Astrocyte (in vitro differentiated cells and primary cell): Measurements from ENCODE around the gene TM9SF3. TPM values are rescaled to one million over a fixed set of nuclear protein-coding genes. Genes with fewer than 3 reads are reported as not detected.

Source experiments
- DNase-seq: peaks from one replicate; pipeline ENCODE4 v3.0.0-alpha.2; 2010; ENCODE audit warnings: low read depth
- FAIRE-seq: peaks from 2 replicates; lab custom pipeline; 2011; peaks lifted over from hg19 to GRCh38; lab: Jason Lieb, UNC
- H2AFZ ChIP-seq: 2 replicates; pipeline ENCODE4 v1.6.0; 2012; ENCODE audit warnings: low read depth, low read length, inconsistent platforms
- H3K27ac ChIP-seq: 2 replicates; pipeline ENCODE4 v1.5.1; 2011; ENCODE audit warnings: low read depth, low read length, inconsistent platforms
- H3K27me3 ChIP-seq: 2 replicates; pipeline ENCODE4 v1.6.0; 2011; ENCODE audit warnings: low read length, inconsistent platforms; ENCODE audit not compliant: insufficient read depth
- H3K36me3 ChIP-seq: 2 replicates; pipeline ENCODE4 v1.5.1; 2011; ENCODE audit warnings: low read length, inconsistent platforms; ENCODE audit not compliant: insufficient read depth
- H3K4me1 ChIP-seq: 2 replicates; pipeline ENCODE4 v1.5.1; 2011; ENCODE audit warnings: low read length, inconsistent platforms; ENCODE audit not compliant: insufficient read depth
- H3K4me2 ChIP-seq: 2 replicates; pipeline ENCODE4 v1.6.0; 2012; ENCODE audit warnings: low read length, inconsistent platforms
- H3K4me3 ChIP-seq: 2 replicates; pipeline ENCODE4 v1.5.1; 2011; ENCODE audit warnings: low read depth, mild to moderate bottlenecking, low read length, inconsistent platforms; ENCODE audit not compliant: insufficient read depth
- H3K79me2 ChIP-seq: 2 replicates; pipeline ENCODE4 v1.6.0; 2012; ENCODE audit warnings: mild to moderate bottlenecking, low read length, inconsistent platforms; ENCODE audit not compliant: insufficient read depth
- H3K9ac ChIP-seq: 2 replicates; pipeline ENCODE4 v1.6.0; 2012; ENCODE audit warnings: mild to moderate bottlenecking, low read length, inconsistent platforms
- H3K9me3 ChIP-seq: 2 replicates; pipeline ENCODE4 v1.5.1; 2012; ENCODE audit warnings: low read depth, mild to moderate bottlenecking, low read length, inconsistent platforms; ENCODE audit not compliant: insufficient read depth
- H4K20me1 ChIP-seq: 2 replicates; pipeline ENCODE4 v1.6.0; 2012; ENCODE audit warnings: low read length, inconsistent platforms; ENCODE audit not compliant: insufficient read depth
- H3K27ac Mint-ChIP-seq: one replicate; pipeline ENCODE4 v1.8.0; 2021; ENCODE audit warnings: mild to moderate bottlenecking, mixed read lengths; ENCODE audit not compliant: unreplicated experiment
- H3K27me3 Mint-ChIP-seq: one replicate; pipeline ENCODE4 v1.8.0; 2021; ENCODE audit warnings: low read depth, mixed read lengths; ENCODE audit not compliant: unreplicated experiment
- H3K36me3 Mint-ChIP-seq: one replicate; pipeline ENCODE4 v1.8.0; 2021; ENCODE audit warnings: low read depth, mixed read lengths; ENCODE audit not compliant: unreplicated experiment
- H3K4me1 Mint-ChIP-seq: one replicate; pipeline ENCODE4 v1.8.0; 2021; ENCODE audit warnings: low read depth, mixed read lengths; ENCODE audit not compliant: unreplicated experiment
- H3K4me3 Mint-ChIP-seq: one replicate; pipeline ENCODE4 v1.8.0; 2021; ENCODE audit warnings: mild to moderate bottlenecking, moderate library complexity, mixed read lengths; ENCODE audit not compliant: unreplicated experiment
- H3K9me3 Mint-ChIP-seq: one replicate; pipeline ENCODE4 v1.8.0; 2021; ENCODE audit warnings: mild to moderate bottlenecking, mixed read lengths; ENCODE audit not compliant: unreplicated experiment
- CTCF ChIP-seq: IDR thresholded peaks from 2 replicates; pipeline ENCODE4 v1.5.1; 2011; ENCODE audit warnings: low read depth, mild to moderate bottlenecking, inconsistent platforms, low read length, moderate library complexity; ENCODE audit not compliant: insufficient read depth
- EZH2 ChIP-seq: IDR thresholded peaks from 2 replicates; pipeline ENCODE4 v1.6.1; 2012; ENCODE audit warnings: mild to moderate bottlenecking, low read length, inconsistent platforms; ENCODE audit not compliant: insufficient read depth
- total RNA-seq: library from RNA; stranded (reverse); gene quantifications from 2 replicates; pipeline ENCODE4 v1.2.1, GENCODE V29; 2021

TM9SF3 gene
- total RNA-seq, 1 donor from 2014 or later: 200 TPM

- H2AFZ ChIP-seq: no peak overlapping the region
- peak; percentile 23 for DNase-seq
- Mint-ChIP-seq H3K36me3 (peaks cover 4% of the 10 kb centered on the region), H3K4me1 (peaks cover 16% of the 10 kb centered on the region), H3K4me3 (no peak overlapping the region), H3K9me3 (no peaks in the 10 kb centered on the region), H3K27me3 (peaks cover 2% of the 10 kb centered on the region), H3K27ac (no peak overlapping the region)
- H3K4me2 ChIP-seq: no peak overlapping the region
- H3K9me3 ChIP-seq: no peaks in the 10 kb centered on the region
- H3K27me3 ChIP-seq: no peaks in the 10 kb centered on the region
- no peaks in the 10 kb centered on the region for H4K20me1 ChIP-seq
- no peak for TF ChIP-seq CTCF
- no peak for TF ChIP-seq EZH2
- H3K9ac ChIP-seq: no peak overlapping the region
- H3K4me1 ChIP-seq: peaks cover 7% of the 10 kb centered on the region
- no peaks in the 10 kb centered on the region for H3K36me3 ChIP-seq
- no peak overlapping the region for H3K4me3 ChIP-seq
- FAIRE-seq: no peak
- no peak overlapping the region for H3K27ac ChIP-seq
- no peaks in the 10 kb centered on the region for H3K79me2 ChIP-seq
Measured at GRCh38 chr10:96501985-96502384, 84.8 kb downstream of the TM9SF3 start.

GRCh38 chr10:96500519-96500918 is 86.3 kb downstream of the TM9SF3 start:
- no peak overlapping the region for H3K27ac ChIP-seq
- H3K79me2 ChIP-seq: no peaks in the 10 kb centered on the region
- H3K27me3 ChIP-seq: no peaks in the 10 kb centered on the region
- Mint-ChIP-seq H3K4me3 (no peak overlapping the region), H3K27ac (no peak overlapping the region), H3K4me1 (peaks cover 16% of the 10 kb centered on the region), H3K27me3 (peaks cover 2% of the 10 kb centered on the region), H3K9me3 (no peaks in the 10 kb centered on the region), H3K36me3 (peaks cover 4% of the 10 kb centered on the region)
- no peak overlapping the region for H3K4me3 ChIP-seq
- DNase-seq (no peak), FAIRE-seq (no peak)
- H3K9ac ChIP-seq: no peak overlapping the region
- peaks cover 7% of the 10 kb centered on the region for H3K4me1 ChIP-seq
- no peaks in the 10 kb centered on the region for H3K36me3 ChIP-seq
- H3K9me3 ChIP-seq: no peaks in the 10 kb centered on the region
- no peak overlapping the region for H2AFZ ChIP-seq
- H3K4me2 ChIP-seq: no peak overlapping the region
- H4K20me1 ChIP-seq: no peaks in the 10 kb centered on the region
- TF ChIP-seq EZH2 (no peak), CTCF (no peak)

DNA sequence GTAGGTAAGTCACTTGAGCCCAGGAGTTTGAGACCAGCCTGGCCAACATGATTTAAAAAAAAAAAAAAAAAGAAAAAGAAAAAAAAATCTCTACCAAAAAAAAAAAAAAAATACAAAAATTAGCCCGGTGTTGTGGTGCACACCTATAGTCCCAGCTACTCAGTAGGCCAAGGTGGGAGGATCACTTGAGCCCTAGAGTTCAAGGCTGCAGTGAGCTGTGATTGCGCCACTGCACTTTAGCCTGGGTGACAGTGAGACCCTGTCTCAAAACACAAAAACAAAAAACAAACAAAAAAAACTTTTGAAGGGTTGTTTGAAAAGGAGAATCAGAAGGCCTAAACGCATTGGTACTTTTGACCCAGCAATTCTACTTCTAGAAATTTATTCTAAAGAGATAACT is 86.8 kb downstream of the TM9SF3 start:
- H3K27ac ChIP-seq: no peak overlapping the region
- FAIRE-seq (no peak), DNase-seq (no peak)
- Mint-ChIP-seq H3K4me3 (no peak overlapping the region), H3K27me3 (peaks cover 2% of the 10 kb centered on the region), H3K27ac (no peak overlapping the region), H3K4me1 (peaks cover 18% of the 10 kb centered on the region), H3K9me3 (no peaks in the 10 kb centered on the region), H3K36me3 (peaks cover 4% of the 10 kb centered on the region)
- H2AFZ ChIP-seq: no peak overlapping the region
- no peaks in the 10 kb centered on the region for H4K20me1 ChIP-seq
- H3K4me2 ChIP-seq: no peak overlapping the region
- no peak overlapping the region for H3K9ac ChIP-seq
- no peaks in the 10 kb centered on the region for H3K9me3 ChIP-seq
- H3K27me3 ChIP-seq: no peaks in the 10 kb centered on the region
- H3K4me3 ChIP-seq: no peak overlapping the region
- no peaks in the 10 kb centered on the region for H3K36me3 ChIP-seq
- H3K4me1 ChIP-seq: peaks cover 7% of the 10 kb centered on the region
- H3K79me2 ChIP-seq: no peaks in the 10 kb centered on the region
- TF ChIP-seq EZH2: no peak
- no peak for TF ChIP-seq CTCF
